Fibroblast of gingiva (primary cell): ENCODE data around the gene PTPRE.
"Not testable (repeated sequence)": the region's sequence is repeated elsewhere in the genome, so short reads cannot be mapped to it uniquely, and the experiment has no call there.

ENCODE experiments used
- DNase-seq: peaks from one replicate; pipeline ENCODE4 v3.0.0-alpha.2; 2011; ENCODE audit warnings: low read depth

The PTPRE gene

GRCh38 chr10:127982601-127983000 is 75.7 kb downstream of the PTPRE start:
- DNase-seq, result no peak

- DNase-seq, result no peak
These were observed 76.6 kb downstream of the PTPRE start for GRCh38 chr10:127983344-127984100.

DNA sequence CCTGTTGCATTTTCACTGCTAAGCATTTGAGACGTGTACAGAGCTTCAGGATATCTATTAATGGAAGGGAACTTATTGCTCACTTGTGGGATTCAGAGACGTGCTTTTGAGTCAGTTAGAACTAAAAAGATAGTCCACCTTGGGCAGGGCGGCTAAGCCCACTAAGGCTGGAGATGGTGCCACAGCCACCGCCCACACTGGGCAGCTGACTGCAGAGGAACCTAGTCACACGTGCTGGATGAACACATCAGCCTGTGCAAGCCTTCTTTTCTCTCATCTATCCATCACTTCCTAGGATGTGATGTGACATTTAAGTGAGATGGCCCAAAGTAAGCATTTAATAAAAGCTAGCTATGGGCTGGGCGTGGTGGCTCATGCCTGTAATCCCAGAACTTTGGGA is 78.0 kb downstream of the PTPRE start:
- DNase-seq, result no peak

DNA sequence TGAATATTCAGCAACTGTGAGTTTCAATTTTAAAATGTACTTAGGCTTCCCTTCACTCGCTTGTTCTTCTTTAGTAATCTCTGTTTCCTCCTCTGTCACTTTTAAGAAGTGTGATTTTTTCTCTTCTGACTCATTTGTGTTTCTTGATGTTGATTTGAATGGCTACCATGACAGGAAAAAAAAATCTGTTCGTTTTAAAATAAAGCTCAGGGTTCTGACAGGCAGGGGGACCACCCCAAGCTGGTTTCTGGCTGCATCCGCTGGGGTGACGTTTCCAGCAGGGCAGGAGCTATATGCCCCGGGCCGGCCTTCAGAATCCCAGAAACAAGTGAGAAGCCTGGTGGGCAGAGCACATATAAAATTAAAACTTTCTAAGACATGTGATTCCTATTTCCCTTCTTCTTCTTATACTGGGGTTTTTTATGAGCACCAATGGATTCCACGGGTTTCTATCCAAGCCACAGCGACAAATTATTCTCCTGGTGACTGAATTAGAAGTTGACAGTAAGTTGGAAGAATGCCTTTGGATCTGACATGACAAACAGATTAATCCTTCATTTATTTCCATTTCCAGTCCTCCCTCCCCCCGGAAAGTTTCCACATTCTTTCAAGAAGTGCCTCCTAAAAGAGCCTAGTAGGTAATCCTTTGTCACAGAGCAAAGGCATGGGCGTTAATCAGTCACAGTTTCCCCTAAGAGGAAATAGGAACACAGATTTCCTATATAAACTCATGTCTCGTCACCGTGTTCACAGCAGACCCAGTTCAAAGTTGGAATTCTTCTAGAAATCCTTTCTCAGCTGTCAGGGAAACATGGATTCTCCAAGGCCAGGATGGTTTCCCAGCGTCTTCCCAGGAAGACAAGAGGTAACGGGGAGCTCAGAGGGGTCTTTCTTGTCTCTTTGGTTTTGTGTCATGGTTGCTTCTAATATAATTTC is 79.9 kb downstream of the PTPRE start:
- no peak for DNase-seq

DNA sequence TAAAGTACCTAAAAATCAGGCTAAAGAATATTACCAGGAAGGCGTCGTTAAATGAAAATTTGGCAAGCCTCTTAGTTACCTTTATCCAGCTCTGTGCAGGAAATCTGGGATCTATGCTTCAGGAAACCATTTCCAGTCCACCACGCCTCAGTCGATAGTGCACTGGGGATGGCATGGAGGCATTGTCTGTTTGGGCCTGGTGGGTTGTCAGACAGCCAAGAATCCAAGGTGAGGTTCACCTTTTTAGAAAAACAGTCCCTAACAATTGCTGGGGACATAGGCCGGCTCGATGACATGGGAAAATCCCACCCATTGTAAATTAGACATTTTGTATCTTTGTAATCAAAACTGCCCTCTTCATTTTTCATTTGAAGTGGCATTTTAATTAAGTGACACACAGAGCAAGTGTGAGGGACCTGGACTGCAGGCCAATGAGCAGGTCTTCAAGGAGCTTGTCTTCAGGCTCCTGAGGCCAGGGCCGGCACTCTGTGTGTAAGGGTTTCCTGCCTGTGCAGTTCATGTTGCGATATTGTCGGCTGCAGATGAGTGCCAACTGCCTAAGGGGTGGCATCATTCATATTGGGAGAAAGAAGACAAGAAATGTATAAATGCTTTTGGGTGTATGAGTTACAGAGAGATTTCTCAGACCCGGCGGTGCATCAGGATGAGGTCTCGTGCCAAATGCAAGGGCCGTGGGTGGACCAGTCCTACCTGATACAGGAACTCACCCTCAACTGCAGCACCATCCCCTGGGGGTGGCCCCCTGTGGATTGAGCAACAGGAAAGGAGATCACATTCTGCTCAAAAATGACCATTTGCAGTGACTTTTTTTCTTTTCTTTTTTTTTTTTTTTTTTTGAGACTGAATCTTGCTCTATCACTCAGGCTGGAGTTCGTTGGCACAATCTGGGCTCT is 80.8 kb downstream of the PTPRE start:
- DNase-seq, result no peak

DNA sequence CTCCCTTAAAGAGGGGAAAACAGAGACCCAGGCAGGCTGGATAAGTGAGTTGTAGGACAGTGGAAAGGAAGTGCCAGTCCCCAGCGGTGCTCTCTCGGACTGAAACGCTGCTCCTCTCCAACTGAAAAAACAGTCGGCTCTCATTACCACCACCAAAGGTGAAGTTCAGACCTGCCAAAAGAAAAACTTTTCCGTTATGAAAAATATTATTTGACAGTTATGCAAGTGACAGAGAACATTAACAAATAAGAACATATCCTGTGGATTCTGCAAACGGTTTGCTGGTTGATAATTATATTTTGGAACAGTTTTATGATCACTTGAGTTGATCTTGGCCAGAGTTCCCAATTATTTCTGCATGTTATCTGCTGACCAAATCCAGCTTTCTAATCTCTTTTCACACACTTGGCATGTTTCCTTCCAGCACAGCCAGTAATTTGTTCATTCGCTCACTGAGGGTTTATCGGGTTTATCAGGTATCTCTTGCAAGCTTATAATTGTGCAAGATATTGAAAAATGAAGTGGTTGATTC is 82.6 kb downstream of the PTPRE start:
- DNase-seq, result no peak

GRCh38 chr10:127990132-127990788 is 83.4 kb downstream of the PTPRE start:
- not testable (repeated sequence) for DNase-seq

- peak; percentile 25 for DNase-seq
These were observed 84.1 kb downstream of the PTPRE start for GRCh38 chr10:127990846-127991542.

DNA sequence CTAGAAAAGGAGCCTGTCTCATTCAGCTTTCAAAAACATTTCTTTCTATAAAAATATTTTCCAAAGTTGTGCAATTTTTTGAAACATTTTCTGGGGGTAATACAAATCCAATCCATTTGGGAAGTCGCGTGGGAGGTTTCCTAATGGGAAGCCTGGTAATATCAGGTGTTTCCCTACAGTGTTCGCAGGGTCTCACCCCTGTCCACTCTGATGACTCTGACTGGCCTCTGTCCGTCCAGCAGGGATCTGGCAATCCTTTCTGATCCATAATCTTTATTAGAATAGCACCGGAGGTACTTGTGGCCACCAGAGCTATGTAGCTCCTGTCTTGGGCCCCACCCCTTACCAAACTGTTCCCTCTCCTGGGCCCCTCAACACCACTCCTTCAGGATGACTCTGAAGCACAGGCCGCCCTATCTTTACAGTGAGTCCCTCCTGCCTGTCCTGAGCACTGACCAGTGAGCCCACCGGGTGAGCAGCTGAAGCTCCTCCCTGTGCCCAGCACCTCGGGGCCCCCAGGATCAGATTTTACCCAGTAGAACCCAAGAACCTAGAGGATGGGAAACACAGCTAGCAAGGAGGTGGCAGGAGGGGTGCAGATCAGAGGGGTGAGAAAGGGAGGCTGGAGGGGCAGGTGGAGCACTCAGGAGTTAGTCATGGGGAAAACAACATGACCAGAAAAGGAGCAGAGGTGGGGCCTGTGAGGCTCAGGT is 84.8 kb downstream of the PTPRE start:
- DNase-seq, result no peak

GRCh38 chr10:127992376-127992775 is 85.5 kb downstream of the PTPRE start:
- DNase-seq, result no peak

- DNase-seq, result no peak
These were observed 86.3 kb downstream of the PTPRE start for GRCh38 chr10:127993056-127993690.

GRCh38 chr10:127995939-127996338 is 89.0 kb downstream of the PTPRE start:
- no peak for DNase-seq

DNA sequence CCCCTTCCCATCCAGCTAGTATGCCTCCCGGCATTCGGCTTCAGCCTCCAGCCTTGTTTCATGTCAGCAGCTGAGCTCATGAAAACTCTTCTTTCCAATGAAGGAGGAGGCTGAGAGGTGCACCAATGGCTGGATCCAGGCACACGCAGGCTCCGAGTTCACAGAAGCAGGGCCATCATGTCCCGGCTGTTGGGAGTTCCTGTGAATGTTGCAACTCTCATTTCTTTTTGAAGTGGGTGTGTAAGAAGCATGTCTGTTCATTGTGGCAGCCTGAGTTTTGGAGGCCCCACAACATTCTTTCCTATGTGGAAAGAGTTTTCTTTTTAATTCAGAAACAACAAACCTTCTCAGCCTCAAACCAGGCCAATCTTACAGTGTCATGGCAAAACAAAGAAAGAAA is 89.7 kb downstream of the PTPRE start:
- peak; percentile 20 for DNase-seq

- DNase-seq, result no peak
These were observed 90.4 kb downstream of the PTPRE start for GRCh38 chr10:127997271-127997670.

- DNase-seq, result no peak
These were observed 91.0 kb downstream of the PTPRE start for GRCh38 chr10:127997937-127998336.

DNA sequence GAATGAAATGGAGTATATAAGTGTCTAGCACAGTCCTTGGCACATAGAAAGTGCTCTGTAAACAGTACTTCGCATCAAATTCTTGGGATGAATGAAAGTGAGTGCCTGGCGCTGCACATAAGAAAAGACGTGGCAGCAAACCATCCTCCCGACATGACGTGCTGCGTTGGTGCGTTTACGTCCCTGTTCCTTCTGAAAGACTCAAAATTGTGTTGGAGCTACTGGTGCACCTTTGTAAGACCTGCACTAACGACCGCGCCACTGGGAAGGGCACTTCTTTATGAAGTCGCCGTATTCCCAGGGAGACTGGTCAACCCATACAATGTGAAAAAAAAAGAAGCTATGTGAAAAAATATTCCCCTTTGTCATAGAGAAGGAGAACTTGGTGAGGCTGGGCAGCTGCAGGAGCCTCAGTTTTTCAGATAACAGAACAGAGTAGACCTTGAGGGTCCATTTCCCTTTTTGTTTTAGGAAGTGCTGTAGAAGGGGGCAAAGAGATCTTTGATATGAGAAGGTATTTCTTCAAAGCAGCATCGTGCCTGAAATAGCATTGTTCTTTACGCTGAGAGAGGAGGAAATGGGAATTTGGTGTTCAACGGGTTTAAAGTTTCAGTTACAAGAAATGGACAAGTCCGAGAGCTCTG is 91.7 kb downstream of the PTPRE start:
- no peak for DNase-seq

DNA sequence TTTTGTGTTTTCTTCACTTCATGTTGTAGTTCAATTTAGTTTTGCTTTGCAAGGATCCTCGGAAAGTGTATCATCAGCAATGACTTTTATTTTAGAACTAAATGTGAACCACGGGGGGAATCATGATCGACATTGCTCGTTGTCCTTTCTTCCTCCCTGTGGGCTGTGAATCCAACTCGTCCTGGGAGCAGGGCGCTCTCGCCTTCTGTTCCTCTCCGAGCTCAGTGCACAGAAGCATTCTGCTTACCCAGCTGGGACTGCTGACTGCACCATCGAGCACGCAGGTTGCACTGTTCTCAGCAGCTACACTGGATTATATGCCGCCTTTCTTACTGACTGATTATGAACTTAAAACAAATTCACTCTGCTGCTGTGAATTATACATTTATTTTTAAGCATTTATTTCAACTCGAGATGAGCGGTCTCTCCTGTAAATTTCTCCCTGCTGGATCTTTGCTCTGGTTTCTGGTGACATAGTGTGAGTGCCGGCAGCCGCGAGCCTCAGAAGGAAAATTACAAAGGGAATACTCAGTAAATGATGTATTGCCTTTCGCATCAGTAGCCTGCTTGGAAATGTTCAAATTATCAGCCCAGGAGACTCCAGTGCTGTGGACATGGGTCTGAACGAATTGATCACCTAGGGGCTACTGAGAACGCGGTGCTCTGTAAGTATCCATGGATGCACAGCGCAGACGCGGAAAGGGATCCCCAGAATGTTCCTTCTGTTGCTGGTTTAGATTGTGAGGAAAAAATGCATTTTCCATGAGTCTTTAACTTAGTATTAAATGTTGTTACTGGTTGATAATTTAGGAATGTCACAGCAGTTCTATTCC is 92.6 kb downstream of the PTPRE start:
- no peak for DNase-seq
